Activated T-helper 2 cell treated with anti-CD3 and anti-CD28 coated beads, Interferon-gamma antibody, Interleukin-2, Interleukin-4, amounts not matched to agents 10 μg/mL and 5 μg/mL and 100 μg/mL, durations not matched to agents 14 hours and 24 hours and 36 hours (primary cell): ENCODE measurements around the gene PPP2R2D. TPM values are rescaled to one million over a fixed set of nuclear protein-coding genes. Genes with fewer than 3 reads are reported as not detected.

Experiments used
- DNase-seq: peaks from one replicate; pipeline ENCODE4 v3.0.0; 2021; ENCODE audit warnings: low spot score
- H3K27ac Mint-ChIP-seq: one replicate; pipeline ENCODE4 v1.8.0; 2021; ENCODE audit warnings: mixed read lengths
- H3K27me3 Mint-ChIP-seq: one replicate; pipeline ENCODE4 v1.8.0; 2021; ENCODE audit warnings: low read depth, mixed read lengths
- H3K36me3 Mint-ChIP-seq: one replicate; pipeline ENCODE4 v1.8.0; 2021; ENCODE audit warnings: low read depth, mixed read lengths
- H3K4me1 Mint-ChIP-seq: one replicate; pipeline ENCODE4 v1.8.0; 2021; ENCODE audit warnings: low read depth, mixed read lengths
- H3K4me3 Mint-ChIP-seq: one replicate; pipeline ENCODE4 v1.8.0; 2021; ENCODE audit warnings: low read depth, mild to moderate bottlenecking, moderate library complexity, mixed read lengths
- H3K9me3 Mint-ChIP-seq: one replicate; pipeline ENCODE4 v1.8.0; 2021; ENCODE audit warnings: mixed read lengths
- intact Hi-C: fragments of 100-400 bp; cut with micrococcal nuclease; formaldehyde crosslinking; loops from one replicate; pipeline ENCODE4 v1.15.1; 2023
- total RNA-seq: library from RNA; stranded (reverse); gene quantifications from 2 replicates; pipeline ENCODE4 v1.2.3, GENCODE V29; 2022

The PPP2R2D gene
- total RNA-seq, 1 donor from 2014 or later, result 32.0 TPM

GRCh38 chr10:131923038-131923756 is 22.4 kb downstream of the PPP2R2D start:
- no peak overlapping the region for H3K4me3 Mint-ChIP-seq
- no peaks in the 10 kb centered on the region for H3K27me3 Mint-ChIP-seq
- peaks cover 71% of the 10 kb centered on the region for H3K36me3 Mint-ChIP-seq
- peaks cover 37% of the 10 kb centered on the region for H3K9me3 Mint-ChIP-seq
- no peak for DNase-seq
- intact Hi-C loops, result no loop called here
- H3K4me1 Mint-ChIP-seq, result peaks cover 43% of the 10 kb centered on the region
- H3K27ac Mint-ChIP-seq, result no peak overlapping the region

- intact Hi-C loops, result no loop called here
- H3K36me3 Mint-ChIP-seq, result peaks cover 63% of the 10 kb centered on the region
- peaks cover 47% of the 10 kb centered on the region for H3K4me1 Mint-ChIP-seq
- DNase-seq, result no peak
- H3K27me3 Mint-ChIP-seq, result no peaks in the 10 kb centered on the region
- H3K9me3 Mint-ChIP-seq, result peaks cover 19% of the 10 kb centered on the region
- no peak overlapping the region for H3K27ac Mint-ChIP-seq
- no peak overlapping the region for H3K4me3 Mint-ChIP-seq
Measured at GRCh38 chr10:131925011-131925649, 24.3 kb downstream of the PPP2R2D start.

- Mint-ChIP-seq H3K4me1 (peaks cover 49% of the 10 kb centered on the region), H3K4me3 (no peak overlapping the region), H3K9me3 (peaks cover 16% of the 10 kb centered on the region), H3K27me3 (no peaks in the 10 kb centered on the region), H3K36me3 (peaks cover 62% of the 10 kb centered on the region), H3K27ac (no peak overlapping the region)
- no peak for DNase-seq
- intact Hi-C loops, result no loop called here
Measured at GRCh38 chr10:131925716-131926115, 24.9 kb downstream of the PPP2R2D start.

GRCh38 chr10:131926253-131926652 is 25.4 kb downstream of the PPP2R2D start:
- H3K27me3 Mint-ChIP-seq, result no peaks in the 10 kb centered on the region
- no peak overlapping the region for H3K27ac Mint-ChIP-seq
- peaks cover 13% of the 10 kb centered on the region for H3K9me3 Mint-ChIP-seq
- intact Hi-C loops, result no loop called here
- no peak for DNase-seq
- peaks cover 51% of the 10 kb centered on the region for H3K4me1 Mint-ChIP-seq
- peaks cover 59% of the 10 kb centered on the region for H3K36me3 Mint-ChIP-seq
- no peak overlapping the region for H3K4me3 Mint-ChIP-seq

- H3K27ac Mint-ChIP-seq, result no peak overlapping the region
- H3K4me3 Mint-ChIP-seq, result no peak overlapping the region
- peaks cover 13% of the 10 kb centered on the region for H3K9me3 Mint-ChIP-seq
- DNase-seq, result no peak
- peaks cover 52% of the 10 kb centered on the region for H3K36me3 Mint-ChIP-seq
- H3K27me3 Mint-ChIP-seq, result no peaks in the 10 kb centered on the region
- peaks cover 52% of the 10 kb centered on the region for H3K4me1 Mint-ChIP-seq
- intact Hi-C loops, result no loop called here
Measured at GRCh38 chr10:131926743-131927595, 26.2 kb downstream of the PPP2R2D start.

- H3K4me1 Mint-ChIP-seq, result peaks cover 47% of the 10 kb centered on the region
- no peaks in the 10 kb centered on the region for H3K27me3 Mint-ChIP-seq
- H3K27ac Mint-ChIP-seq, result peak overlapping the region; percentile 85
- peaks cover 9% of the 10 kb centered on the region for H3K9me3 Mint-ChIP-seq
- peaks cover 43% of the 10 kb centered on the region for H3K36me3 Mint-ChIP-seq
- H3K4me3 Mint-ChIP-seq, result peak overlapping the region; percentile 11
- intact Hi-C loops, result loop anchor here (1.0 kb wide), 1 partner anchor 24 kb away; no protein-coding TSS in a partner anchor
- DNase-seq, result no peak
Measured at GRCh38 chr10:131928248-131929095, 27.7 kb downstream of the PPP2R2D start.

GRCh38 chr10:131929122-131929845 is 28.5 kb downstream of the PPP2R2D start:
- no peaks in the 10 kb centered on the region for H3K27me3 Mint-ChIP-seq
- H3K4me3 Mint-ChIP-seq, result no peak overlapping the region
- H3K9me3 Mint-ChIP-seq, result peaks cover 9% of the 10 kb centered on the region
- DNase-seq, result no peak
- H3K36me3 Mint-ChIP-seq, result peaks cover 44% of the 10 kb centered on the region
- intact Hi-C loops, result no loop called here
- H3K4me1 Mint-ChIP-seq, result peaks cover 49% of the 10 kb centered on the region
- peak overlapping the region; percentile 24 for H3K27ac Mint-ChIP-seq

- no peak overlapping the region for H3K27ac Mint-ChIP-seq
- no peaks in the 10 kb centered on the region for H3K27me3 Mint-ChIP-seq
- H3K4me3 Mint-ChIP-seq, result no peak overlapping the region
- peaks cover 42% of the 10 kb centered on the region for H3K36me3 Mint-ChIP-seq
- peaks cover 51% of the 10 kb centered on the region for H3K4me1 Mint-ChIP-seq
- peaks cover 5% of the 10 kb centered on the region for H3K9me3 Mint-ChIP-seq
- intact Hi-C loops, result no loop called here
- no peak for DNase-seq
Measured at GRCh38 chr10:131930150-131930549, 29.3 kb downstream of the PPP2R2D start.

- DNase-seq, result no peak
- H3K27me3 Mint-ChIP-seq, result no peaks in the 10 kb centered on the region
- H3K4me1 Mint-ChIP-seq, result peaks cover 50% of the 10 kb centered on the region
- peaks cover 35% of the 10 kb centered on the region for H3K36me3 Mint-ChIP-seq
- H3K4me3 Mint-ChIP-seq, result no peak overlapping the region
- intact Hi-C loops, result no loop called here
- H3K27ac Mint-ChIP-seq, result no peak overlapping the region
- H3K9me3 Mint-ChIP-seq, result no peaks in the 10 kb centered on the region
Measured at GRCh38 chr10:131930586-131931330, 29.9 kb downstream of the PPP2R2D start.

- Mint-ChIP-seq H3K27ac (no peak overlapping the region), H3K27me3 (no peaks in the 10 kb centered on the region), H3K9me3 (no peaks in the 10 kb centered on the region), H3K4me1 (peaks cover 45% of the 10 kb centered on the region), H3K4me3 (no peak overlapping the region), H3K36me3 (peaks cover 23% of the 10 kb centered on the region)
- DNase-seq, result no peak
- intact Hi-C loops, result no loop called here
Measured at GRCh38 chr10:131931981-131932380, 31.2 kb downstream of the PPP2R2D start.

- peaks cover 27% of the 10 kb centered on the region for H3K36me3 Mint-ChIP-seq
- DNase-seq, result no peak
- intact Hi-C loops, result no loop called here
- no peak overlapping the region for H3K4me3 Mint-ChIP-seq
- H3K9me3 Mint-ChIP-seq, result no peaks in the 10 kb centered on the region
- peaks cover 35% of the 10 kb centered on the region for H3K4me1 Mint-ChIP-seq
- no peak overlapping the region for H3K27ac Mint-ChIP-seq
- no peaks in the 10 kb centered on the region for H3K27me3 Mint-ChIP-seq
Measured at GRCh38 chr10:131933016-131933695, 32.3 kb downstream of the PPP2R2D start.
